Fibroblast of the aortic adventitia (primary cell): ENCODE data around the gene WASL. TPM values are rescaled to one million over a fixed set of nuclear protein-coding genes. Genes with fewer than 3 reads are reported as not detected.

ENCODE experiments used
- DNase-seq: peaks from one replicate; pipeline ENCODE4 v3.0.0-alpha.2; 2010; ENCODE audit warnings: low read depth
- H3K4me3 ChIP-seq: 2 replicates; pipeline ENCODE4 v1.5.1; 2011; ENCODE audit warnings: low read depth, mild to moderate bottlenecking, control low read depth, low read length, moderate library complexity
- CTCF ChIP-seq: IDR thresholded peaks from 2 replicates; pipeline ENCODE4 v1.5.1; 2011; ENCODE audit warnings: mild to moderate bottlenecking, low read length, control low read depth, inconsistent platforms; ENCODE audit not compliant: insufficient read depth
- total RNA-seq: library from RNA; depleted of rRNA; stranded (reverse); fragments of >200 nt; gene quantifications from 2 replicates; pipeline ENCODE4 v1.2.3, GENCODE V29; 2012; ENCODE audit warnings: low replicate concordance

Gene WASL
- total RNA-seq, 1 donor, result 31.9 TPM

DNA sequence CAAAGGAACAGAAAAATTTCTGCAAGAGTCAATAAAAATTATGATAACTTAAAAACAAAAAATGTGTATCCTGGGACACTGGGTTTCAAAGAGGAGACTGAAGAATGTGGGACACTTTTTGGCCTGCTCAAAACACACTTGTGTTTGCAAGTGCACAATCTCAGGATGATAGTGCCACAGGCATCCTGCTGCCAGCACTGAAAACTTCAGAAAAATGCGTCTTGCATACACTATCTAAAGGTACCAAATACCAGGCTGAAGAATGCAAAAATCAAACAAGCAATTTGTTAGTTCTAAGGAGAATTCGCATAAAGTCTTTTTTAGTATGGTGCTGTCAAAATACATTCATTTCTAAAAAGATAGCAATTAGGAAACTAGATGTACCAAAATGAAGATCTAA is 38.1 kb downstream of the WASL start:
- DNase-seq, result no peak
- TF ChIP-seq CTCF, result no peak
- H3K4me3 ChIP-seq, result no peak overlapping the region

- no peak for TF ChIP-seq CTCF
- H3K4me3 ChIP-seq, result no peak overlapping the region
- DNase-seq, result peak; percentile 46
Observed at GRCh38 chr7:123709525-123709924, 39.3 kb downstream of the WASL start.

- no peak overlapping the region for H3K4me3 ChIP-seq
- no peak for DNase-seq
- TF ChIP-seq CTCF, result no peak
Observed at GRCh38 chr7:123705211-123705901, 43.4 kb downstream of the WASL start.

GRCh38 chr7:123695944-123696677 is 52.7 kb downstream of the WASL start:
- TF ChIP-seq CTCF, result no peak
- H3K4me3 ChIP-seq, result no peak overlapping the region
- no peak for DNase-seq

GRCh38 chr7:123692471-123692877 is 56.3 kb downstream of the WASL start:
- no peak overlapping the region for H3K4me3 ChIP-seq
- no peak for DNase-seq
- no peak for TF ChIP-seq CTCF

DNA sequence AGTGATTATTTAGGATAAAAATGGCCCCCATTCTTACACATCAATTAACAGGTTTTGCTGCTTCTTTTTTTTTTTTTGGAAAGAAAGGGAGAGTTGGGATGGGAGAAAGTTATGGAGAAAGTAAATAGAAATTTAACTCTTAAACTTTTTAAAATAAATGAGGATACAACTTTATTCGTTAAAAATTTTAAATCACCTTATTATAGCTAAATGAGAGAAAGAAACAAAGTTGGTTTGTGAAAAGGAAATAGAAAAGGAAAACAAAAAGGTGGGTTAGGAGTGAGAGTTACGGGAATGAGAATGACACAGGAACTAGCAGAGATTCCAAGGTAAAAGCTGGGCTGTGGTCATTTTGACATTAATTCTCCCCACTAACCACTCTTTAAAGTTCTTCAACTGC is 58.3 kb downstream of the WASL start:
- DNase-seq, result no peak
- no peak overlapping the region for H3K4me3 ChIP-seq
- no peak for TF ChIP-seq CTCF
